ENCODE measurements around the gene LGMN.

- TF ChIP-seq CTCF (conservative IDR thresholded peaks at IDR 0.05; ENCODE audit: low read length): no peak
- no peak for TF ChIP-seq EZH2phosphoT487 (IDR thresholded peaks at IDR 0.05; ENCODE audit: borderline replicate concordance)
These were observed 52.1 kb downstream of the LGMN start for GRCh38 chr14:92696366-92696765.
